Mesothelial cell of epicardium (in vitro differentiated cells): ENCODE results near the gene MLLT3. TPM values are rescaled to one million over a fixed set of nuclear protein-coding genes. Genes with fewer than 3 reads are reported as not detected.

Source experiments
- DNase-seq, 2 experiments: peaks; one replicate each; pipeline ENCODE4 v3.0.0; 2021; ENCODE audit warnings: low spot score in 2 of 2; ENCODE audit not compliant: unreplicated experiment in 2 of 2
- H3K27ac Mint-ChIP-seq: 2 replicates; pipeline ENCODE4 v1.8.0; 2021; ENCODE audit warnings: mixed read lengths
- H3K27me3 Mint-ChIP-seq: 2 replicates; pipeline ENCODE4 v1.8.0; 2021; ENCODE audit warnings: low read depth, mixed read lengths
- H3K36me3 Mint-ChIP-seq: 2 replicates; pipeline ENCODE4 v1.8.0; 2021; ENCODE audit warnings: mixed read lengths
- H3K4me1 Mint-ChIP-seq: 2 replicates; pipeline ENCODE4 v1.8.0; 2021; ENCODE audit warnings: mixed read lengths
- H3K4me3 Mint-ChIP-seq: 2 replicates; pipeline ENCODE4 v1.8.0; 2021; ENCODE audit warnings: mild to moderate bottlenecking, moderate library complexity, mixed read lengths
- H3K9me3 Mint-ChIP-seq: 2 replicates; pipeline ENCODE4 v1.8.0; 2021; ENCODE audit warnings: mixed read lengths
- total RNA-seq: library from RNA; stranded (reverse); gene quantifications from 3 replicates; pipeline ENCODE4 v1.2.1, GENCODE V29; 2021
- TF ChIP-seq, protein P1 (sequence below): fragments of 200-600 bp; sonication (generic); IDR thresholded peaks from one replicate; pipeline ENCODE4 v1.5.0; 2021; ENCODE audit warnings: antibody characterized with exemption; ENCODE audit not compliant: unreplicated experiment

MLLT3 gene
- total RNA-seq, 1 donor from 2014 or later = 45.8 TPM

DNA sequence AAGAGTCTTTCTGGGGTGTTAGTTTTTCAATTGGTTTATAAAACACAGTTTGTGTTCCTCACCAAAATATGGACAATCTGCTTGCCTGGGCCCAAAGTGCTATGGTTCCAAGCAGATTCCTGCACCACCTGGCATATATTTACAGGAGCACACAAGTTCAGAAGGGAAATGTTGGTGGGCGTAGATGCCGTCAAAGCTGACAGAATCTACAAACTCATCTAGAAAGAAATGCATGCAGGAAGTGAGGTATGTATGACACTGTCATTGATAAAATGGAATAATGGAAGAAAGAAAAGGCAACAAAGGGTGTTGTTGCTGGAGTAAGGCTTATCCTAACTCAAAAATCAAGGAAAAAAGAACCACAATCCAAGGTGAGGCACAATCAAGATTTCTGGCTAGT, 225.8 kb downstream of the MLLT3 start:
- H3K27me3 Mint-ChIP-seq = no peaks in the 10 kb centered on the region
- H3K36me3 Mint-ChIP-seq = peaks cover 6% of the 10 kb centered on the region
- H3K4me3 Mint-ChIP-seq = no peak overlapping the region
- no peaks in the 10 kb centered on the region for H3K9me3 Mint-ChIP-seq
- no peak overlapping the region for H3K27ac Mint-ChIP-seq
- H3K4me1 Mint-ChIP-seq = peaks cover 56% of the 10 kb centered on the region
- TF ChIP-seq, protein P1, sequence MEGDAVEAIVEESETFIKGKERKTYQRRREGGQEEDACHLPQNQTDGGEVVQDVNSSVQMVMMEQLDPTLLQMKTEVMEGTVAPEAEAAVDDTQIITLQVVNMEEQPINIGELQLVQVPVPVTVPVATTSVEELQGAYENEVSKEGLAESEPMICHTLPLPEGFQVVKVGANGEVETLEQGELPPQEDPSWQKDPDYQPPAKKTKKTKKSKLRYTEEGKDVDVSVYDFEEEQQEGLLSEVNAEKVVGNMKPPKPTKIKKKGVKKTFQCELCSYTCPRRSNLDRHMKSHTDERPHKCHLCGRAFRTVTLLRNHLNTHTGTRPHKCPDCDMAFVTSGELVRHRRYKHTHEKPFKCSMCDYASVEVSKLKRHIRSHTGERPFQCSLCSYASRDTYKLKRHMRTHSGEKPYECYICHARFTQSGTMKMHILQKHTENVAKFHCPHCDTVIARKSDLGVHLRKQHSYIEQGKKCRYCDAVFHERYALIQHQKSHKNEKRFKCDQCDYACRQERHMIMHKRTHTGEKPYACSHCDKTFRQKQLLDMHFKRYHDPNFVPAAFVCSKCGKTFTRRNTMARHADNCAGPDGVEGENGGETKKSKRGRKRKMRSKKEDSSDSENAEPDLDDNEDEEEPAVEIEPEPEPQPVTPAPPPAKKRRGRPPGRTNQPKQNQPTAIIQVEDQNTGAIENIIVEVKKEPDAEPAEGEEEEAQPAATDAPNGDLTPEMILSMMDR = no peak
- no peak for DNase-seq

- TF ChIP-seq, protein P1 = no peak
- Mint-ChIP-seq H3K4me3 (no peak overlapping the region), H3K4me1 (peaks cover 61% of the 10 kb centered on the region), H3K36me3 (peaks cover under 1% of the 10 kb centered on the region), H3K27me3 (no peaks in the 10 kb centered on the region), H3K27ac (peak overlapping the region; percentile 18), H3K9me3 (no peaks in the 10 kb centered on the region)
- DNase-seq = no peak
Measured at GRCh38 chr9:20395651-20396050, 226.6 kb downstream of the MLLT3 start.

DNA sequence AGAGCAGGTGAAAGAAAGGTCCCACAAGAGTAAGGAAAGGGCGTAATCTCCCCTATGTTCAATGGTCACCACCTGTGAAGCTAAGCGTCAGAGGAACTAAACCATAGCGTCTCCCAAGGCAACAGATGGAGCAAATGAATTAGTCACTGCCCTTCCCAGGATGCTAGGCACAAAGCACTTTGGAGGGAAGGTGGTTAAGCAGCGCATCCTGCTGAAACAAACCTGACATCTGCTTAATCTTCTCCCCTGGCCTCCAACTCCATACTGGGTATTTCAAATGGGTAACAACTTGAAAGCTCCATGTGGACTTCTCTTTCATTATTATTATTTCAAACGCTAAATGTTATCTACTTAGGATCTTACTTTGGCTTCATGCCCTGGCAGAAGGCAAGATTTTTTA, 227.3 kb downstream of the MLLT3 start:
- no peak for DNase-seq
- H3K4me3 Mint-ChIP-seq = no peak overlapping the region
- peaks cover 5% of the 10 kb centered on the region for H3K36me3 Mint-ChIP-seq
- H3K27me3 Mint-ChIP-seq = no peaks in the 10 kb centered on the region
- H3K27ac Mint-ChIP-seq = no peak overlapping the region
- TF ChIP-seq, protein P1 = no peak
- peaks cover 61% of the 10 kb centered on the region for H3K4me1 Mint-ChIP-seq
- peaks cover 3% of the 10 kb centered on the region for H3K9me3 Mint-ChIP-seq

DNA sequence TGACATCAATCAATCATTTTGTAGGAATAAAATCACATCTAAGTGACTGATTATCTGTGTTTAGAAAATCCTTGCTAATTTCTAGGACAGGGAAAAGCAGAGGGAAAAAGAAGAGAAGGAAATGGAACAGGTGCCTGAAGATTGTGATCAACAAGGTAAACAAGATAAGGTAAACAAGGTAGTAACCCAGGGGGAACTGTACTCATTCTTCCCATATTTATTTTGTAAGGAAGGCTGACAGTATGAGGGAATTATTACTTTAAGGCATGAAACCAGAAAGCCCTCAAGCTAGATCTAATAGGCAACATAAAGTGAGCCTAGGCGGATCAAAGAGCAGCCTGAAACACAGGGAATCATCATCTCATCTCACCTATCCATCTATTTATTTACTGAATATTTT, 231.1 kb downstream of the MLLT3 start:
- H3K36me3 Mint-ChIP-seq = peaks cover 19% of the 10 kb centered on the region
- H3K4me1 Mint-ChIP-seq = peaks cover 54% of the 10 kb centered on the region
- DNase-seq = no peak
- H3K4me3 Mint-ChIP-seq = no peak overlapping the region
- TF ChIP-seq, protein P1 = no peak
- no peak overlapping the region for H3K27ac Mint-ChIP-seq
- no peaks in the 10 kb centered on the region for H3K27me3 Mint-ChIP-seq
- peaks cover 20% of the 10 kb centered on the region for H3K9me3 Mint-ChIP-seq

DNA sequence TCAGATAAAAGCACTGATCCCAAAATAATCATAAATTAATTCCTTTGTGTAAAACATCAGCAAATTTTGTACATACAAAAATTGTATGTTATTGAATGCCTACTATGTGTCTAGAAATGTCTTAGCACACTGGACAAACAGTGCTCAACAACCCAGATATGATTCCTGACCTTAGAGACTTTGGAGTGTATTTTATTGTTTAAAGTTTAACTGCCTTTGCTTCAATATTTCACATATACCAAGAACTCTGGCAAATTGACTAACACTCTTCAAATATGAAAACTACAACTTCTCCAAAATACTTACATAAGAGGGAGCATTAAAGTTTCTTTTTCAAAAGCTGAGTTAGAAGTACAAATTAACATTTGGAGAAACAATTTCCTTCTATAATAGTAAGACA, 231.9 kb downstream of the MLLT3 start:
- Mint-ChIP-seq H3K27me3 (no peaks in the 10 kb centered on the region), H3K4me3 (no peak overlapping the region), H3K4me1 (peaks cover 51% of the 10 kb centered on the region), H3K9me3 (peaks cover 20% of the 10 kb centered on the region), H3K27ac (no peak overlapping the region), H3K36me3 (peaks cover 19% of the 10 kb centered on the region)
- DNase-seq = no peak
- TF ChIP-seq, protein P1 = no peak

DNA sequence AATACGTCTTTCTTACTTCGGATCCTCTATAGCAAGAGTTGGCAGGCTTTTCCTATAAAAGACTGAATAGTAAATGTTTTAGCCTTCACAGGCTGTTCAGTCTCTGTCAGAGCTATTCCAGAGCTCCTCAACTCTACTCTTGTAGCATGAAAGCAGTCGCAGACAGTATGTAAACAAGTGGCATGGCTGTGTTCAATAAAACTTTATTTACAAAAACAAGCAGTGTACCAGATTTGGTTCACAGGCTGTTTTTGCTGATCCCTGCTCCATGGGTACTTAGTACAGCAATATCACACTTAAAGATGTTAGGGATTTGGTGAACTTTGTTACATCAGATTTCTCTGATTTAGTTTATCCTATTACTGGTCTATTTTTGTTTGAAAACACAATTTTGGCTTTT, 235.2 kb downstream of the MLLT3 start:
- Mint-ChIP-seq H3K36me3 (peaks cover 19% of the 10 kb centered on the region), H3K4me3 (no peak overlapping the region), H3K4me1 (peaks cover 56% of the 10 kb centered on the region), H3K27me3 (no peaks in the 10 kb centered on the region), H3K9me3 (peaks cover 20% of the 10 kb centered on the region), H3K27ac (no peak overlapping the region)
- DNase-seq = no peak
- TF ChIP-seq, protein P1 = no peak
